GM18505 (cell line): ENCODE measurements around the gene ANKRD28.

Experiments used
- ATAC-seq: cut with Tn5 transposase; IDR thresholded peaks from one replicate; pipeline ENCODE4 v1.9.1; 2021; ENCODE audit not compliant: unreplicated experiment
- POLR2A ChIP-seq: IDR thresholded peaks from 4 replicates; pipeline ENCODE4 v1.6.1; 2011; ENCODE audit warnings: borderline replicate concordance; ENCODE audit not compliant: insufficient read depth, insufficient read length; ENCODE audit errors: extremely low read depth

The ANKRD28 gene

GRCh38 chr3:15716178-15716577 lies 81.6 kb downstream of the ANKRD28 start:
- no peak for ATAC-seq
- no peak for TF ChIP-seq POLR2A

GRCh38 chr3:15714448-15714847 lies 83.3 kb downstream of the ANKRD28 start:
- TF ChIP-seq POLR2A: no peak
- no peak for ATAC-seq

GRCh38 chr3:15713364-15713763 lies 84.4 kb downstream of the ANKRD28 start:
- no peak for ATAC-seq
- TF ChIP-seq POLR2A: no peak

GRCh38 chr3:15711281-15711680 lies 86.5 kb downstream of the ANKRD28 start:
- TF ChIP-seq POLR2A: no peak
- no peak for ATAC-seq

- no peak for TF ChIP-seq POLR2A
- no peak for ATAC-seq
These were observed 88.7 kb downstream of the ANKRD28 start for GRCh38 chr3:15708882-15709677.

GRCh38 chr3:15707779-15708178 lies 90.0 kb downstream of the ANKRD28 start:
- no peak for TF ChIP-seq POLR2A
- ATAC-seq: no peak

GRCh38 chr3:15703346-15703745 lies 94.4 kb downstream of the ANKRD28 start:
- no peak for TF ChIP-seq POLR2A
- ATAC-seq: no peak

GRCh38 chr3:15694628-15695027 lies 103.2 kb downstream of the ANKRD28 start:
- TF ChIP-seq POLR2A: no peak
- no peak for ATAC-seq

- TF ChIP-seq POLR2A: no peak
These were observed 104.4 kb downstream of the ANKRD28 start for GRCh38 chr3:15693355-15693754.

GRCh38 chr3:15690748-15691147 lies 107.0 kb downstream of the ANKRD28 start:
- ATAC-seq: no peak
- no peak for TF ChIP-seq POLR2A

More at GRCh38 chr3:15693355-15693754, 104.4 kb downstream of the ANKRD28 start:
- ATAC-seq: no peak

- TF ChIP-seq POLR2A: no peak
- ATAC-seq: no peak
These were observed 107.5 kb downstream of the ANKRD28 start for GRCh38 chr3:15690230-15690629.

- TF ChIP-seq POLR2A: no peak
- no peak for ATAC-seq
These were observed 111.9 kb downstream of the ANKRD28 start for GRCh38 chr3:15685927-15686326.

GRCh38 chr3:15683253-15683652 lies 114.5 kb downstream of the ANKRD28 start:
- no peak for ATAC-seq
- TF ChIP-seq POLR2A: no peak

GRCh38 chr3:15682561-15683185 lies 115.1 kb downstream of the ANKRD28 start:
- ATAC-seq: no peak
- TF ChIP-seq POLR2A: no peak

GRCh38 chr3:15681668-15682067 lies 116.1 kb downstream of the ANKRD28 start:
- TF ChIP-seq POLR2A: no peak
- ATAC-seq: no peak

GRCh38 chr3:15679306-15679705 lies 118.5 kb downstream of the ANKRD28 start:
- ATAC-seq: no peak
- TF ChIP-seq POLR2A: no peak
